ENCODE data around the gene SMCO4. TPM values are rescaled to one million over a fixed set of nuclear protein-coding genes. Genes with fewer than 3 reads are reported as not detected.

Gene SMCO4
- total and polyA plus RNA-seq, 2 of the 8 experiments (the other 6 are each of a cell fraction or from before 2014, with no cell fraction given) = 33.2 to 53.9 TPM

DNA sequence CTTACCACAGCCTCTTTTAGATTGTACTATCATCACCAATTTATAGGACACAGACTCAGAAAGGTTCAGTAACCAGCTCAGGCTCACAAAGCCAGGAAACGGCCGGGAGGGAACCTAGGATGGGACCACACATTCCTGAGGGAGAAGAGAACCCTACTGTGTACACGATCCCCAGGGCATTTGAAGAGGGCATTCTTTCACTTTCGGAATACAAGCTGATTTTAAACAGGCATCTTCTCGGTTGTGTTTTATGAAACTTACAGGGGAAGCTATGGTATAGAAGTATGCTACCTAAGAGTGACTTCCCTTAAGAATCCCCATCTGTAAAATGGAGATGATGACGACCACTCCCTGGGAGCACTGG, 19.0 kb downstream of the SMCO4 start (continued):
- no peak for TF ChIP-seq GABPA (IDR thresholded peaks at IDR 0.05; ENCODE audit: borderline replicate concordance, insufficient read depth, low read length)
- TF ChIP-seq EZH2 (IDR thresholded peaks at IDR 0.05; ENCODE audit: low read depth, low read length, severe bottlenecking) = no peak
- TF ChIP-seq ATF3 (IDR thresholded peaks at IDR 0.05; ENCODE audit: insufficient read depth, low read depth, low read length) = no peak
- TF ChIP-seq CBX8 (IDR thresholded peaks at IDR 0.05; ENCODE audit: borderline replicate concordance, low read depth, low read length) = no peak
- no peak for TF ChIP-seq SP1 (IDR thresholded peaks at IDR 0.05; ENCODE audit: low read depth, low read length)
- TF ChIP-seq ZNF274 (IDR thresholded peaks at IDR 0.05; ENCODE audit: borderline replicate concordance, extremely low read depth, low read length) = no peak
- no peak for TF ChIP-seq YY1 (IDR thresholded peaks at IDR 0.05; ENCODE audit: low read depth, low read length)
- no peak for TF ChIP-seq EGR1 (IDR thresholded peaks at IDR 0.05; ENCODE audit: borderline replicate concordance, low read depth, low read length)
